Measurements from ENCODE around the gene HNRNPM.

HNRNPM gene

DNA sequence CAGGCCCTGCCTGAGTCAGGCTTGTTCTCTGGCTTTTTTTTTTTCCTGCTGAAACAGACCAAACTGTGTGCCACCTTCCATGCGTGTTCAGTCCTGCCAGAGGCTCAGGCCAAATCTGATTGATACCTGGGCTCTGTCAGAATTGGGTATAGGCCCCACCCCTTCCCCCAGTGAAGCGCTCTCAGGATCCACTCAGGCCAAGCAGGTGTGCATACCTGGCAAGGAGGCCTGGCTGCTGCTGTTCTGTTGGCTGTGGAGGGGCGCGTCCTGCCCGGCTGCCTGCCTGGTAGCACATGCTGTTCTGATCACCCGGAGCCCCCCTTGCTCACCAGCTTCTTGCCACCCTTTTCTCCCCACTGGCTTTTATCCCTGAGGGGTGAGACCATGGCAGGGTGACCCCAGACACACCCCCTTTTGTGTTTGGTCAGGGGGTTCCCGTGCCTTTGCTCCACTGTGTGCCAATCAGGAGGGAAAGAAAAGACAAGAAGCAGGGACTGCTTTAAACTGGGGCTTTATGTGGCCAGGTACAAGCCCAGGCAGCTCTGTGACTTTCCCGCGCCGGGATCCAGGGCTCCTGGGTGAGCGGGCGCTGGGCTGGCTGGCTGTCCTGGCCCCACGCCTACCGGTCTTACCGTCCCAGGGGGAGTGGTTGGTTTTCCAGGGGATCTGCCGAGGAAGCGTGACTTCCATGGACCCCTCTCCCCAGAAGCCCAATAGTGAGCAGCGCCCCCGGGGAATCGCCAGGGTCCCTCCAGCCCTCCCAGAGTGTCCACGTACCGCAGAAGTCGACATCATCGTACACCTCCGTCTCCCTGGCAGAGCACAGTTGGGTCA, 45.0 kb downstream of the HNRNPM start:
- no peak for DNase-seq

DNA sequence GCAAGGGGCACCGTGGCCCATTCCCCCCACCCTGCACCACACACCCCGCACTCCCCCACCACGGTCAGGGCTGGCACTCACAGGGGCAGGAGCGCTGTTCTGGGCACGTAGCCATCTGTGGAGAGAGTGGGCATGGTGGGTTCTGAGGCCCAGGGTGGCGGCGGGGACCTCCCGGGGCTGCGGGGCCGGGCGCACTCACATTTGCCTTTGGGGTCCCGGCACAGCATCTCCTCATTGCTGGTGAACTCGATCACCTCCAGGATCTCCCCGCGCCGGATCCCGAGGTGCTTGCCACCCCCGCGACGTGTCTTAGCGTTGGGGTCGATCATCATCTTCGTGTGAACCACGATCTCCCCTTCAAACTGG, 45.6 kb downstream of the HNRNPM start:
- DNase-seq = no peak

DNA sequence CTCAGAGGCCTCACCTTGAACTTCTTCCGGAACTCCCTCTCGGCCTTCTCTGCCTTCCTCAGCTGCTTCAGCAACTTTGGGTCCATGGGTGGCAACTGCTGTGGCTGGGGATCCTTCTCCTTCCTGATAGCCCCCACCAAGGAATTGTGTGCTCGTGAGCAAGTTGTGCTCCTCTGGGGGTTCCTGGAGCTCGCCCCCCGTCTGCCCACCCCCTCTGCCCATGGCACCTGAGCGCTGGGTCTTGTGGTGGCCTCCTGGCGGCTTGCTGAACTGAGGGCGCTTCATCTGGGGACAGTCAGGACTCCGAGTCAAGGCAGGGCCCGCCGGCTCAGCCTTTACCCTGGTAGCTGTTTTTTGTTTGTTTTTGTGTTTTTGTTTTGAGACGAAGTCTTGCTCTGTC, 46.1 kb downstream of the HNRNPM start:
- no peak for DNase-seq

DNA sequence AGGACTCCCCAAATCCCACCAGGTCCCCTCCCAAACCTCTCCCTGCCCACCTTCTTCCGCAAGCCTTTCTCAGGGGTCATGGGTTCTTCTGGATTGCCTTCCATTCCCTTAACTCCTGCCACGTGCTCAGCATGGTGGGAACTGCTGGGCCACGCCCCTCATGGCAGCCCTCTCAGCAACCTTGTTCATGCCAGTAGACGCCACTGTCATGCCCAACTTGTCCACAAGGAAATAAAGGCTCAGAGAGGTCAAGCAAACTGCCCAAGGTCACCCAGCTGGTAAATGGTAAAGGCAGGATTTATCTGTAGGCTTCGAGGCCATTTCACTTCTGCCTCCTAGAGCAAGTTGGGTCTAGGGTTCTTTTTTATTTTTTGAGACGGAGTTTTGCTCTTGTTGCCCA, 46.8 kb downstream of the HNRNPM start:
- DNase-seq = no peak

DNA sequence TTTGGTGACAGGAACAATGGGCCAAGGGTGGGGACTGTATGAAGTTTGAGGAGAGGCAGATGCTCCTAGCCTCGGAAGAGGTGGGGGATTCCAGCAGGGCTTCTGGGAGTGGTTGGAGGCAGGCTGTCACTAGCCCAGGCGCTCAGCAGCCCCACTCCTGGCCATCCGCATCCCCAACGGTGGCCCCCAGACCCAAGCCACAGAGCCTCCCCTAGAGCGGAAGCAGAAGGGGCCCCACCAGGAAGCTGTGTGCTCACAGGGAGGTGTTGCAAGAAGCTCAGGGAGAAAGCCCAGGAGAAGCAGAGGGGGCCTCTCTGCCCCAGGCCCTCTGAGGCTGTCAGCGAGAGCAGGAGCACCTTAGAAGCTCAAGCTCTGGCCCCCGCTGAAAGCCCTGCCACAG, 49.4 kb downstream of the HNRNPM start:
- no peak for DNase-seq

DNA sequence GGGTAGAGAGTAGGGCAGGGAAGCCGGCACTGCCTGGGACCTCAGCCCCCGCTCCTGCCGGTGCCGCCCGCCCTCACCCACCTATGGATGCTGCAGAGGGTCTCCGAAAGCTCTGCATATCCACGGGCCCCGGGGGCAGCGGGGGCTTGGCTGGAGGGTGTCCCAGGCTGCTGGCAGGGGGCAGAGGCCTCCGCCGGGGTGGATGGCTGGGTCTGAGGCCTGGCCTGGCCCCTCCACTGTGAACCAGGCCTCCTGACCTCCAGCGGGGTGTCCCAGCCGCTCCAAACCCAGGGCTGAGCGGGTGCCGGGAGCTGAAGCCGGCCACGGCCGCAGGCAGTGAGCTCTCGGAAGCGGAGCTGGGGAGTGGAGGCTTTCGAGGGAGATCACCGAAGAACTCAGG, 53.5 kb downstream of the HNRNPM start:
- DNase-seq = no peak

DNA sequence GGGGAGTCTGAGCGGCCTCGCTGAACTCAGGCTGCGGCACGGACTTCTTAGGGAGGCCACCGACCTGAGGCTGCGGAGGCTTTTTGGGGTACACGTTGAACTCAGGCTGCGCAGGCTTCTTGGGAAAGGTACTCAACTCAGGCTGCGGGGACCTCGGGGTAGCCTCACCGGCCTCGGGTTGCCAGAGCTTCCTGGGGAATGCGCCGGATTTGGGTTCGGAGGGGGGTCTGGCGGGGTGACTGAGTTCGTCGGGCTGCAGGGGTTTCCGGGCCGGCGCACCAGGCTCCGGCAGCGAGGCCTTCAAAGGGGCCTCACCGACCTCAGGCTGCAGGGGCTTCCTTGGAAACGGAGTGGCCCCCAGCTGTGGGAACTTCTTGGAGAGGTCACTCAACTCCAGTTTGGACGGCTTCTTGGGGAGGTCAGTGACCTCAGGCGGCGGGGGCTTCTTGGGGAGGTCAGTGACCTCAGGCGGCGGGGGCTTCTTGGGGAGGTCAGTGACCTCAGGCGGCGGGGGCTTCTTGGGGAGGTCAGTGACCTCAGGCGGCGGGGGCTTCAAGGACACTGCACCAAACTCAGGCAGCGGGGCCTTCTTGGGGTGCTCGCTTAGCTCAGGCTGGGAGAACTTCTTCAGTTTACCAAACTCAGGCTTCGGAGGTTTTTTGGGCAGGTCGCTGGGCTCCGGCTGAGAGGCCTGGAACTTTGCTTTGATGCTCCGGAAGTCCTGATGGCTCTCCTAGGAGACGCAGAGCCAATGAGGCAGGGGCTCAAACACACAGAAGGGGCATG, 54.5 kb downstream of the HNRNPM start:
- DNase-seq = no peak

DNA sequence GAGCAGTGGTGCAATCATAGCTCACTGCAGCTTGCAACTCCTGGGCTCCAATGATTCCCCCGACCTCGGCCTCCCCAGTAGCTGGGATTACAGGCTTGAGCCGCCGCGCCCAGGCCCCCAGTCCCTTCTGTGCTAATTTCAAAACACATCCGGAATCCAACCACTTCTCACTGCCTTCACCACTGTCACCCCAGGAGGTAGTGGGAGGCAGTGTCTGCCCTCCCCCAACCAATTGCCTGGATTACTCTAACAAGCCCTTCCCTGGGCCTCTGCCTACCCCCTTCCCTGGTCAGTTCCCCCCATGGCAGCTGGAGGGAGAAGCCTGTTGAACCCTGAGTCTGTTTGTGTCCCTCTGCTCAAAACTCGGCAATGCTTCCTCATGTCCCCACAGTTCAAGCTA, 55.4 kb downstream of the HNRNPM start:
- DNase-seq = no peak

DNA sequence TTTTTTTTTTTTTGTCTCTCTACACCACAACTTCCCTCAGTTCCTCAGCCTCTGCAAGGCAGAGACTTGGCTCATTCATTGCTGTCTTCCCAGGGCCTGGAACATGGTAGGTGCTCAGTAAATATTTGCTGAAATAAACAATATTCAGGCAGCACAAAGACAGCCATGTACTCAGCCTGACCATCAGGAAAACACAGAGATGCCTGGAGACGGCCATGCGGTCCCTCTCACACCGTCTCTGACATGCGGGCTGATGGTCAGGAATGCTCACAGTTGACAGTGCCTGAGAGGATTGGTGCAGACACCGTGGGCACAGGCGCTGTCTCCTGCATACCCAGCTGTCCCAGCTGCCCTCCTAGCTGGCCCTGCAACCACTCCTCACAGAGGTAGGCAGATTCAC, 56.7 kb downstream of the HNRNPM start:
- no peak for DNase-seq

DNA sequence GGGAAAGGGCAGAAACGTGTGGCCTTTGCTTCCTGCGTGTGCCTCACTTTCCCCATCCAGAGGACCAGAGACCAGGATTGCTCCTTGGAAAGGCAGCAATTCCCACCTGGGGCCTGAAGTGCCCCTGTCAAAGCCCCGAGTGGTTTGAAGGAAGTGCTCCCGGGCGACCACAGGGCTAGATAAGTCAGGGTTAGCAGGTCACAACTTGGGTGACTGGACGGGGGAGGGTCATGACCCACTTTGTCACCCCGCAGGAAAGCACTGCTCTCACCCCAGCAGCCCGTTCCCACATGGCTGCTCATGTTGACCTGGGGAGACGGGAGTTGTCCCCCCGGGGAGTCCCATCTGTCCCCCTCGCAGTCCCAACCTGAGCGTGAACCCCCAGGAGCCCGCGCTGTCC, 57.2 kb downstream of the HNRNPM start:
- no peak for DNase-seq

DNA sequence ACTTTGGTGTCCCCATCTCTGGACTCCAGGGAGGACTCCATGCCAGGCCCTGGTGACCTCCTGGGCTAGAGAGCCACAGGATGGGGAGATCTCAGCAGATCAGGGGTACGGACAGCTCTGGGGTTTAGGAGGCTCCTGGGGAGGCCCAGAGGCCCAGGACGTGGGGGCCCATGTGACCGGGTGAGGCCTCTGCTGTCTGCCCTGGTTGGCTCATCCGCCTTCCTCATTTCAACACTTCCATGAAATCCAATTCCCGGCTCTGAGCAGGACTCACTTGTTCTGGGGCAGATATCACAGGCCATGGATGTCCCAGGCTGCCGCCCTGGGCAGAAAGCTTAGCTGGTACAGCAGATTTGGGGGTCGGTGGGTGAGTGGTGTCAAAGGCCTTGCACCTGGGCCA, 58.7 kb downstream of the HNRNPM start:
- no peak for DNase-seq

DNA sequence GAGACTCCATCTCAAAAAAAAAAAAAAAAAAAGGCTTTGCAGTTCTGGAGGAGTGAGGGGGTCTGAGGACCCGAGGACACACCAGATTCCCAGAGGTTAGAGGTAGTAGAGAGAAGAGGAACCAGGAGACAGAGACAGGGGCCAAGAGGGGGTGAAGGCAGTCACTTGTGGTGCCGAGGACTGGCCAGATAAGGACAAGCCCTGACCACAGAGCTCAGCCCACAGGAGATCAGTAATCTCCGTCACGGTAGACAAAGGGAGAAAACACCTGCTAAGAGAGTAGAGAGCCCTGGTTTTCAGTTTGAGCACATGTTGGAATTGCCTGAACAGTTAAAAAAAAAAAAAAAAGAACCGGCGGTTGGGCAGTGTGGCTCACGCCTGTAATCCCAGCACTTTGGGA, 59.4 kb downstream of the HNRNPM start:
- DNase-seq = no peak

DNA sequence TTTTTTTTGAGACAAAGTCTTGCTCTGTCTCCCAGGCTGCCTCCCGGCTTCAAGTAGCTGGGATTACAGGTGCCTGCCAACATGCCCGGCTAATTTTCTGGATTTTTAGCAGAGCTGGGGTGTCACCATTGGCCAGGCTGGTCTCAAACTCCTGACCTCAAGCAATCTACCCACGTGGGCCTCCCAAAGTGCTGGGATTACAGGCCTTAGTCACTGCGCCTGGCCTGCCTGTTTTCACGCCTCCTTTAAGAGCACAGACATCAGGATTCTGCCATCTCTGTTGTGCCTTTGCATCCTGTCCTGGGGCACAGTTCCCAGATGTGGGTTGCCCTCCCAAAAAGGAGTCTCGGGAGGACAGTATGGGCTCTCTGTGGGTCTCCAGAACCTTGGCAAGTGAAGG, 60.1 kb downstream of the HNRNPM start:
- DNase-seq = no peak

DNA sequence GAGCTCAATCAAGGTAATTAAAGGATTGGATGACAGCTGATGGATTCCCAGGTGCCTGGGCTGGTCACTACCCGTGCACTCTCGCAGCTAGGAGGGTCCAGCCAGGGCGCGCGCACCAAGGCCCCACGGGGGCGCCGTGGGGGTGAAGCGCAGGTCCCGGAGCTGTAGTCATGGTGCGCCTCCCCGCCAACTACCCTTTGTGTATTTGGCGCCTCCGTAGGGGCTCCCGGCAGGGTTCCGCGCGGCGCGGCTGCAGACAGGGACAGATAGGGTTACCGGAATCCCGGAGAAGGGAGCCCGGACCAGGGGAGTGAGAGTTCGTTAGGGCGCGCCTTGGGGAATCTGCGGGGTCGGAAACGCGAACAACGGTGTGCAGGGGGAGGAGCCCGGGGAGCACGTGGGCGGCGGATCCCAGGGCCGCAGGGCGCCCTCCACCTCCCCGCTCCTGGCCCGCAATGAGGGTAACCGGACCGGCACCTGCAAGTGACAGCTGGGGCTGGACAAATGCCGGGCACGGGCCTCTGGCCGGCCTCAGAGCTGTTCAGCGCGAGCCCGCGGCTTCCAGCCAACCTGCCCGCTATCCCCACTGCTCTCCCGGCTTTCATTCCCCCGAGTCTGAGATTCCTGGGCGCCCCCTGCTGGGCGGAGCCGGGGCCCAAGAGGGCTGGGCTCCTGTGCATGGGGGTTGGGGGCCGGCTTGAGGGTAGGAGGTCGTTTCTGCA, 61.1 kb downstream of the HNRNPM start:
- DNase-seq = peak; percentile 32 to 66 (median 45)

DNA sequence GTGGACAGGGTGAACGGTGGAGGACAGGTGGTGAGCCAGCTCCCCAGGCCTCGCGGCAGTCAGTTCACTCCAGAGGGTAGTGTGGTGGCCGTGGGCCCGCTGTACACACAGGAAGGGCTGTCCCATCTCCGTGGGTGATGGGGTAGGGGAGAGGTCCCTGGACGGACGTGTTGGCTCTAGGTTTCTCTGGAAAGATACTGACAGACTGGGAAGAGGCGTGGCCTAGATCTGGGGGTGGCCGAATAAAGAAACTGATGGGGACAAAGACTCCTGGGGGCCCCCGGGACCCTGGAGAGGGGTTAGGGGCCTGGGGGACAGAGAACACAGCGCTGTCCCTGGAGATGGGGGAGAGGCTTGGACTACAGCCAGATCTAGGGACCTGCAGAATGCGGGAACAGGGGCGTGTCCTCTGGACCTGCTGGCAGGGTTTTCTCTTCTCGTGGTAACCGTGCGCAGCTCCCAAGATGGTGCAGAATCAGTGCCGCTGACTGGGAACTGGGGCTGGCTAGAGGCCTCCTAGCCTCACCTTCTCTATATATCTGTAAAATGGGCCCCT, 61.7 kb downstream of the HNRNPM start:
- DNase-seq = no peak

DNA sequence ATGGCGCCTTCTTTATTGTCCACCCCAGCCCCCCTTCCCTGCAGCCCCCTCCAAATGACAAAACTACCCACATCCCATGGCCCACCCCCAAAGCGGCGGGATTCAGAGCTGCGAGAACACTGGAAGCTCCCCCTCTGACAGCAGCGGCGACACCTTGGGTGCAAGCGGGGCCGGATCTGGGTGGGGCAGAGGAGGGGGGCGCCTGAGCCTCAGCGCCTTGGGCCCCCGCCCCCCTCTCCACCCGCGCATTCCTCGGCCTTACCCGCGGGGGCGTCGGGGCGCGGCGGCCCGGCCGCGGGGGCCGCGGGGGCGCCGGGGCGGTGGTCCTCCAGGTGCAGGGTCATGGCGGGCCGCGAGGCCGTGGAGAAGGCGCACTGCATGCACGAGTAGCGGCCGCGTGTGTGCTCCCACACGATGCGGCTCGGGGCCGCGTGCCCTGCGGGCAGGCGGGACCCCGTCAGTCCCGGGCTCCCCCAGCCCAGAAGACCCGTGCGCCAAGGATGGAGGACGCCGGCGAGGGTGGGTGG, 65.9 kb downstream of the HNRNPM start:
- no peak for DNase-seq

DNA sequence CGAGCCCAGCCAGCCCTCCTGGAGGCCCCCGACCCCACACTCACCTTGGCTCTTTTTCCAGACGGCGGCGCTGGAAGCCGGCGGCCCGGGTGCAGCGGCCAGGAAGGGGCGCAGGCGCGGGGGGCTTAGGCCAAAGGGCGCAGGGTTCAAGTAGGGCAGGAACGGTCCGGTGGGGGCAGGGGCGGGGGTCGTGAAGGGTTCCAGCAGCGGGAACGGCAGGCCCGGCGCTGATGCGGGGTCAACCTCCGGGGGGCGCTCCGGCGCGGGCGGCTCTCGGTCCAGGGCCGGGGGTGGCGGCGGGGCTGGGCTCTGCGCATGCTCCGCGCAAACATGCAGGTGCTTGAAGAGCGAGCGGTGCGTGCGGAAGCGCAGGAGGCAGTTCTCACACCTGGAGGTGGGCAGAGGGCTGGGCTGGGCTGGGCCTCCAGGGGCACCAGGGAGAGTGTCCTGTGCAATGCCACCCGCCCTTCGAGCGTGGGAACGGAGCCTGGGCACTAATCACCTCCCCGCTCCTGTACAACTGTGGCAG, 66.9 kb downstream of the HNRNPM start:
- no peak for DNase-seq

DNA sequence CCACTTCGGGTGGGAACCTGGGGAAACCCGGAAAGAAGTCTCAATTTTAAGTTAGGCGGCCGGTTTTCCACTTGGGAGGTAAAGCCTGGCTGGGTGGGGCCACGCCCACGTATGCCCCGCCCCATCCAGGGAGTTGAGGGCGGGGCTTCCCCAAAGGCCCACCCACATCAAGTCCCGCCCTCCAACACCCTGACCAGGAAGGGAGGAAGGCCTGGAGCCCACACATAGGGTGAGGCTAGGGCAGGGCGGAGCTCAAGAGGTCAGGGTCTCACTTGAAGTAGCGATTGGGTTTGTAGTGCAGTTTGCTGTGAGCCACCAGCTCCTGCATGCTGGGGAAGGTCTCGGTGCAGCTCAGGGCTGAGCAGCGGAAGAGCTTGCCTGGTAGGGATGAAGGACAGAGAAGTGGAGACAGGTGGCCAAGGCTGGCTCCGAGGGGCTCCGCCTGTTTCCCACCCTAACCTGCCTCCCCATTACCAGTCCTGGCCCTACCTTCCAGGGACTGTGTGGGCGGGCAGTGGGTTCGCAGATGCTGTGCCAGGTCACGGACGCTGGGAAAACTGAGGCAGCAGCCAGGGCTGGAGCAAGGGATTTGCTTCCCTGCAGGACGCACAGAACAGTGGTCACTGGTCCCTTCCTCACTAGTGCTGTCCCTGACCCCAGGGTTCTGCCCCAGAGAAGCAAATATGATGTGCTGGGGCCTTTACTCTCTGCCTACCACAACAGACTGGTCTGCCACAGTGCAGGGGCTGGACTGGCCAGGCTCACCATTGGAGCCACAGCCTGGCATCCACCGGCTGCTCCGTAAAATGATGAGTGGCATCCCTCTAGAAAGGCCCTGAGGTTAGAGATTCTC, 67.6 kb downstream of the HNRNPM start:
- no peak for DNase-seq

DNA sequence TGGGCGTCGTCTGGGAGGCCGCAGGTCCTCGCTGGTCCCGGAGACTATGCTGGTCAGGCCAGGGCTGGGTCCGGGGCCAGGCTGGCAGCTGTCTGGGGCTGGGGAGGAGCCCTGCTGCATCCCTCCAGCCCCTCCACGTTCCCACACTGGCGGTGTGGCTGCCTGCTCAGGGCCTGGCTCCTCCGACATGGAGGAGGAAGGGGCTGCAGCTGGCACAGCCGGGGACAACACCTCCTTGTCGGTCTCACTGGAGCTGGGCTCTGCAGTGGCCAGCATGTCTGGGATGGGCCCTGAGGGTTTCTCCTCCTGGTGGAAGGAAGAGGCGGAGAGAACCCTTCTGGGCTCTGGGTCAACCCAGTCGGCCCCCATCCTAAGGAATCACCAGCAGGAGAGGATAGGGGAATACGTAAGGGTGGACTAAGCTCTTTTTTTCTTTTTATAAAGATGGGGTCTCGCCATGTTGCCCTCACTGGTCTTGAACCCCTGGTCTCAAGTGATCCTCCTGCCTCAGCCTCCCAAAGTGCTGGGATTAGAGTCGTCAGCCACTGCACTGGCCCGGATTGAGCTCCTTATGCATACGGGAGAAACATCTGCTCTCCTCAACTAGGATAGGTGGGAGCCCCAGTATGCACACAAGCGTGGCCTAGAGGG, 68.4 kb downstream of the HNRNPM start:
- DNase-seq = no peak

DNA sequence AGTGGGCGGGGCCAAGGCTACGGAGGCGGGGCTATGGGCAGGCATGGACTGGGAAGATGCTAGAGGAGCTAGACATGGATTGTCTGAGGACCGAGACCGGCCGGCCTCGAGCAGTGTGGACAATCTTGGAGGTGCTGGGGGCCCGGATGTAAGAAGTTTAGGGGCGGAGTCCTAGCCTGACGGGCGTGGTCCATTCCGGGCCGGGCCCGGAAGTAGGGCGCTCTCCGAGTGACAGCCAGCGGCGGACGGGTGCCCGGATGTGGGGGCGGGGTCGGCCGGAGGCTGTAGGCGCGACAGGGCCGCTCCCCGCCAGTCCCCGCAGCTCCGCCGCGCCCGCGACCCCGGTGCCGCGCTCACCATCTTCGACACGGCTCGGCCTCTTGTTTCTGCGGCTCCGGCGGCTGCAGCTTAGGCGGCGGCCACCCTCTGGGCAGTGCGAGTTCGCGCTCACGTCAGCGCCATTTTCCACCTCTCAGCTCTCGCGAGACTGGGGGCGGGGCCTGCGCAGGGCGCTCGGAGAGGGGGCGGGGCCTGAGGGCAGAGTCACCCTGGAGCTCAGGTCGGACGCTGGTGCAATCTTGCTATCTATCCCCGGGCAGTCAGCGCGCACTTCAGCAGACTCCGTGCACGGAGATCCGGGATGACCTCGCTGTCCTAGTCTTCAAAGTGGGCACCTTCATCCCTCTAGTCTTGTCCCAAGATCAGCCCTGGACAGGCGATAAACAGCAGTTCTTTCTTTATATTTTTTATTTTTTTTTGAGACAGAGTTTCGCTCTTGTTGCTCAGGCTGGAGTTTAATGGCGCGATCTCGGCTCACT, 69.1 kb downstream of the HNRNPM start, which contains the start of gene ZNF414:
Gene ZNF414, minus strand, starts transcription at position 481 of the 818 bp plus-strand sequence. Its CDS starts 121 bp downstream, at position 360.
- DNase-seq = peak; percentile 92 to 96 (median 94)

Measured in activated naive CD4-positive, alpha-beta T cell (primary cell).